ENCODE data around the gene DPH1.
A peak's percentile ranks its signal among the peaks of the same experiment; 100 is the strongest.

The DPH1 gene

GRCh38 chr17:2087597-2088211, 57.8 kb downstream of the DPH1 start:
- H3K4me3 ChIP-seq, result no peak overlapping the region
- peak overlapping the region in 9 of 21 experiments; percentile 5 to 83 (median 48) for H3K27ac ChIP-seq

DNA sequence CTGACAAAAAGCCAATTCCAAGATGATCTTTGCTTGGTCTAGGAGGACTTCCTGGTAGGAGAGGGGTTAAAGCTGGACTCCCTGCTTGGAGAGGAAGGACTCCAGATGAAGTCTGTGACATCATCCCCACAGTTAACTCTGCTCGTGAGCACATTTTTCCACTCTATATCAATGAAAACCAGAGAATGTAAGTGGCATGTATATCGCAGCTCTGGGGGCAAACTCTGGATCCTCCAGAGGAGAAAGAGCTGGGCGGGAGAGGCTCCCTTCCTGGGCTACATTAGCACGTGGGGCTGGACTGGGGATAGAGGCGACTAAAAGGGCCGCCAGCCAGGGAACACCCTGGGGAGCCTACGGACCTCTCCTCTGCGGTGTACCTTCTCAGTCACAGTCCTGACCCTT, 59.1 kb downstream of the DPH1 start:
- H3K27ac ChIP-seq, result peak overlapping the region in 18 of 21 experiments; percentile 48 to 84 (median 74)
- H3K4me3 ChIP-seq, result peak overlapping the region in 4 of 7 experiments; percentile 3 to 27 (median 20)

DNA sequence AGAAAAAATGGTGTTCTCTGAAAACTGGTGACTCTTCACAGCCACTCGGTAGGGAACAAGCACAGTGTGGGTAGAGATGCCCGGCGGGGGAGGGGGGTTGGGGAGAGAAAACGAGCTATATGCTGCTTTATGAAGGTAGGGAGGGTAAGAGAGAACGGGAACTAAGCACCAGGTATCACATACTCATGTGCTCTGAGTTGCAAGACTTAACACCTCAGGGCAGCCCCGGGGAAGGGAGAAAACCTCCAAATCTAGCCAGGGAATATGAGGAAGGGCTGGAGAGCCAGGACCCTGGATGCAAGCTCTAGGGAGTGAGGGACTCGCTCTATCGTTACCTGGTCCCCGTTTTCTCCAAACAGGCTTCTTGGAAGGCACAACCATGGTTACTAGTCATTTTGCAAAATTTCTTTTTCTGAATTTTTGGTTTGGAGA, 60.3 kb downstream of the DPH1 start:
- Histone ChIP-seq H3K27ac (peak overlapping the region in 17 of 21 experiments; percentile 2 to 84 (median 73)), H3K4me3 (peak overlapping the region in 1 of 7 experiments; percentile 23)

- peak overlapping the region in 11 of 21 experiments; percentile 2 to 84 (median 75) for H3K27ac ChIP-seq
Measured at GRCh38 chr17:2090804-2091534, 61.0 kb downstream of the DPH1 start.

GRCh38 chr17:2092253-2092652, 62.3 kb downstream of the DPH1 start:
- peak overlapping the region in 2 of 21 experiments; percentile 5 to 49 for H3K27ac ChIP-seq
- no peak overlapping the region for H3K4me3 ChIP-seq

More at GRCh38 chr17:2090804-2091534, 61.0 kb downstream of the DPH1 start:
- no peak overlapping the region for H3K4me3 ChIP-seq

DNA sequence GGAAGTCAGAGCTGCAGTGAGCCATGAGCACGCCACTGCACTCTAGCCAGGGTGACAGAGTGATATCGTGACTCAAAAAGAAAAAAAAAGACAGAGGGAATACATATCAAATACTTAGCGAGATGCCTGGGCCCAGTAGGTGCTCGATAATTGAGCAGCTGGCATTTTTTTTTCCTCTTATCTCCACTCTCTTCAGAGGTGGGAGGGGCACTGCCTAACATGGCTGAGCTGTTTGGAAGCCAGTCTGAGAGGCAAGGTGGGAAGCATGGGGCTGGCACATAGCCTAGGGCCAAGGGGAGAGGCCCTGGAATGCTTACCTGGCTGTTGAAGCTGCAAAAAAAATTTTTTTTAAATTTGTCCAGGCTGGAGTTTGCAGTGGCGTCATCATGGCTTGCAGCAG, 63.4 kb downstream of the DPH1 start:
- no peak overlapping the region for H3K4me3 ChIP-seq
- peak overlapping the region in 2 of 21 experiments; percentile 18 to 30 for H3K27ac ChIP-seq
